ENCODE data around the gene SIRT1.
"Not testable (repeated sequence)": the region's sequence is repeated elsewhere in the genome, so short reads cannot be mapped to it uniquely, and the experiment has no call there.

Gene SIRT1

GRCh38 chr10:67966035-67966434 lies 81.6 kb downstream of the SIRT1 start:
- not testable (repeated sequence) for DNase-seq

Data from effector CD4-positive, alpha-beta T cell (primary cell).